H9 (cell line): ENCODE results near the gene RASSF8. TPM values are rescaled to one million over a fixed set of nuclear protein-coding genes. Genes with fewer than 3 reads are reported as not detected.

Experiments
- DNase-seq: peaks from one replicate; pipeline ENCODE4 v3.0.0-alpha.2; 2017
- H2AFZ ChIP-seq: one replicate; pipeline ENCODE4 v1.6.1; 2013; ENCODE audit warnings: mild to moderate bottlenecking, low read length, control low read depth, moderate library complexity
- H2AK5ac ChIP-seq: 2 replicates; pipeline ENCODE4 v1.6.1; 2013; ENCODE audit warnings: low read length, control low read depth, mixed read lengths; ENCODE audit not compliant: insufficient read length
- H2BK120ac ChIP-seq: one replicate; pipeline ENCODE4 v1.6.1; 2013; ENCODE audit warnings: low read depth, mild to moderate bottlenecking, low read length, control low read depth, inconsistent platforms; ENCODE audit not compliant: poor library complexity, severe bottlenecking
- H2BK12ac ChIP-seq: 2 replicates; pipeline ENCODE4 v1.6.1; 2013; ENCODE audit warnings: low read length, control low read depth, mixed read lengths, low read depth; ENCODE audit not compliant: insufficient read length
- H2BK15ac ChIP-seq: 2 replicates; pipeline ENCODE4 v1.6.1; 2013; ENCODE audit warnings: low read depth, low read length, control low read depth
- H2BK20ac ChIP-seq: one replicate; pipeline ENCODE4 v1.6.1; 2013; ENCODE audit warnings: low read depth, mild to moderate bottlenecking, low read length, control low read depth, inconsistent platforms; ENCODE audit not compliant: poor library complexity, severe bottlenecking
- H2BK5ac ChIP-seq: 2 replicates; pipeline ENCODE4 v1.6.1; 2013; ENCODE audit warnings: low read length, control low read depth, mixed read lengths; ENCODE audit not compliant: insufficient read length
- H3K14ac ChIP-seq: 2 replicates; pipeline ENCODE4 v1.6.1; 2013; ENCODE audit warnings: low read length, control low read depth; ENCODE audit not compliant: insufficient read depth
- H3K18ac ChIP-seq: 2 replicates; pipeline ENCODE4 v1.6.1; 2013; ENCODE audit warnings: low read depth, mild to moderate bottlenecking, mixed read lengths, low read length, control low read depth; ENCODE audit not compliant: insufficient read length
- H3K23ac ChIP-seq: 2 replicates; pipeline ENCODE4 v1.6.1; 2013; ENCODE audit warnings: low read length, control low read depth, mixed read lengths, low read depth; ENCODE audit not compliant: insufficient read length
- H3K23me2 ChIP-seq: 2 replicates; pipeline ENCODE4 v1.6.1; 2013; ENCODE audit warnings: low read depth, mild to moderate bottlenecking, mixed read lengths, low read length, control low read depth; ENCODE audit not compliant: insufficient read length, poor library complexity, severe bottlenecking
- H3K27ac ChIP-seq: 2 replicates; pipeline ENCODE4 v1.5.1; 2013; ENCODE audit warnings: low read length, control low read depth, mixed read lengths, low read depth; ENCODE audit not compliant: insufficient read length
- H3K27me3 ChIP-seq: 2 replicates; pipeline ENCODE4 v1.6.1; 2013; ENCODE audit warnings: low read length, control low read depth, inconsistent platforms; ENCODE audit not compliant: insufficient read depth
- H3K4ac ChIP-seq: 2 replicates; pipeline ENCODE4 v1.6.1; 2013; ENCODE audit warnings: low read depth, mild to moderate bottlenecking, control low read depth, inconsistent platforms, low read length, moderate library complexity
- H3K4me1 ChIP-seq: 2 replicates; pipeline ENCODE4 v1.6.1; 2013; ENCODE audit warnings: low read length, control low read depth, inconsistent platforms; ENCODE audit not compliant: insufficient read depth
- H3K4me2 ChIP-seq: 2 replicates; pipeline ENCODE4 v1.6.1; 2013; ENCODE audit warnings: low read length, control low read depth, mixed read lengths; ENCODE audit not compliant: insufficient read length, insufficient read depth
- H3K56ac ChIP-seq: 2 replicates; pipeline ENCODE4 v1.6.1; 2013; ENCODE audit warnings: low read depth, mild to moderate bottlenecking, mixed read lengths, low read length, control low read depth; ENCODE audit not compliant: insufficient read length
- H3K79me1 ChIP-seq: 2 replicates; pipeline ENCODE4 v1.6.1; 2013; ENCODE audit warnings: low read depth, mild to moderate bottlenecking, moderate library complexity, low read length, control low read depth, inconsistent platforms; ENCODE audit not compliant: insufficient read depth, poor library complexity, severe bottlenecking
- H3K79me2 ChIP-seq: 2 replicates; pipeline ENCODE4 v1.6.1; 2013; ENCODE audit warnings: low read length, control low read depth, inconsistent platforms; ENCODE audit not compliant: insufficient read depth
- H3K9ac ChIP-seq: 2 replicates; pipeline ENCODE4 v1.6.1; 2013; ENCODE audit warnings: low read length, control low read depth, mixed read lengths; ENCODE audit not compliant: insufficient read length; ENCODE audit errors: extremely low read depth
- H3K9me3 ChIP-seq: one replicate; pipeline ENCODE4 v1.6.1; 2013; ENCODE audit warnings: low read depth, low read length, inconsistent platforms; ENCODE audit not compliant: control insufficient read depth
- H3T11ph ChIP-seq: one replicate; pipeline ENCODE4 v1.6.1; 2013; ENCODE audit warnings: mild to moderate bottlenecking, low read length, control low read depth, inconsistent platforms
- H4K20me1 ChIP-seq: one replicate; pipeline ENCODE4 v1.6.1; 2013; ENCODE audit not compliant: control insufficient read depth, insufficient read length, insufficient read depth
- H4K5ac ChIP-seq: 2 replicates; pipeline ENCODE4 v1.6.1; 2013; ENCODE audit warnings: low read depth, mild to moderate bottlenecking, mixed read lengths, low read length, control low read depth; ENCODE audit not compliant: insufficient read length
- H4K8ac ChIP-seq: replicated peaks from 2 replicates; pipeline ENCODE4 v1.6.1; 2013; ENCODE audit warnings: low read length, control low read depth, mixed read lengths, low read depth; ENCODE audit not compliant: insufficient read length
- H4K91ac ChIP-seq: 2 replicates; pipeline ENCODE4 v1.6.1; 2013; ENCODE audit warnings: low read depth, mild to moderate bottlenecking, moderate library complexity, mixed read lengths, low read length, control low read depth; ENCODE audit not compliant: insufficient read length
- H3K27ac Mint-ChIP-seq, 3 experiments: 2 replicates in 2 of 3; 3 replicates in 1 of 3; pipeline ENCODE4 v1.8.0; 2020 to 2021; ENCODE audit warnings: mixed read lengths in 3 of 3, mild to moderate bottlenecking in 1 of 3, moderate library complexity in 1 of 3
- H3K27me3 Mint-ChIP-seq: 2 replicates; pipeline ENCODE4 v1.8.0; 2021; ENCODE audit warnings: low read depth, mild to moderate bottlenecking, moderate library complexity, mixed read lengths
- H3K36me3 Mint-ChIP-seq, 3 experiments: 2 replicates in 2 of 3; 3 replicates in 1 of 3; pipeline ENCODE4 v1.8.0; 2020 to 2021; ENCODE audit warnings: low read depth in 3 of 3, mixed read lengths in 3 of 3; ENCODE audit not compliant: insufficient read depth in 1 of 3
- H3K4me1 Mint-ChIP-seq, 2 experiments: 2 replicates each; pipeline ENCODE4 v1.8.0; 2020; ENCODE audit warnings: mixed read lengths in 2 of 2
- H3K4me3 Mint-ChIP-seq, 2 experiments: 2 replicates in 1 of 2; 3 replicates in 1 of 2; pipeline ENCODE4 v1.8.0; 2020 to 2021; ENCODE audit warnings: mild to moderate bottlenecking in 2 of 2, mixed read lengths in 2 of 2, moderate library complexity in 1 of 2
- H3K9me3 Mint-ChIP-seq, 2 experiments: 2 replicates in 1 of 2; 3 replicates in 1 of 2; pipeline ENCODE4 v1.8.0; 2020; ENCODE audit warnings: mild to moderate bottlenecking in 2 of 2, mixed read lengths in 2 of 2, moderate library complexity in 1 of 2
- WGBS: extraction: QIAGEN DNeasy Blood & Tissue Kit; methylation state at CpG from one replicate; pipeline ENCODE4 v1.1.7; 2013; ENCODE audit warnings: missing lambda C conversion rate, low lambda C conversion rate, mixed read lengths; ENCODE audit not compliant: insufficient read length; ENCODE audit errors: extremely low coverage; 5-methylcytosine and 5-hydroxymethylcytosine counted together
- total RNA-seq: library from RNA; stranded (reverse); gene quantifications from 2 replicates; pipeline ENCODE4 v1.2.1, GENCODE V29; 2021
- TF ChIP-seq, protein P1 (sequence below): fragments of 200-600 bp; sonication (generic); conservative IDR thresholded peaks from 3 replicates; pipeline ENCODE4 v1.8.0; 2021; ENCODE audit warnings: antibody characterized with exemption, mild to moderate bottlenecking

RASSF8 gene
- total RNA-seq, 1 experiment from 2014 or later: 38.8 TPM

DNA sequence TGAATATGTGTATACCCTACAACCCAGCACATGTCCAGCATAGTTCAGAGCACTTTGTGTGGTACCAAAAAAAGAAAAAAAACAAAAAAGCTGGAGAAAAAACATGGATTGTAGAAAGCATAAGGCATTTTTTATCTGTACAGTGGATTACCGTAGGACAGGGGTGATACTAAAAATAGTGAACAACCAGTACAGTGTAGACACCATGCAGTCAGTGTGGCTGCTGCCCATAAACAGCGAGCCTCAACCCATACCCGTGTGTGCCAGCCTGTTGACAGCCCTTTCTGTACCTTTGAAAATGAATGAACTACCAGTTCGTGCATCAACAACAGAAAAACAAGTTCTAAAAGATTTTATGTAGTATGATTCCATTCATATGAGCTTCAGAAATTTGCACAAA is 25.1 kb downstream of the RASSF8 start:
- H2AK5ac ChIP-seq: no peak overlapping the region
- H3K4me1 Mint-ChIP-seq: peaks cover 42 to 43% of the 10 kb centered on the region in 2 experiments
- H3K27me3 Mint-ChIP-seq: no peaks in the 10 kb centered on the region
- no peak overlapping the region for H3K4ac ChIP-seq
- H2BK15ac ChIP-seq: no peak overlapping the region
- no peak overlapping the region for H4K8ac ChIP-seq
- DNase-seq: no peak
- H3K4me1 ChIP-seq: peaks cover 7% of the 10 kb centered on the region
- H3K23ac ChIP-seq: no peak overlapping the region
- no peak overlapping the region for H3K4me3 Mint-ChIP-seq
- whole genome bisulfite sequencing: no CpG with 5 or more reads among the region's 4 CpGs
- no peak overlapping the region for H2BK120ac ChIP-seq
- H2BK12ac ChIP-seq: no peak overlapping the region
- H3K27me3 ChIP-seq: no peaks in the 10 kb centered on the region
- H3K23me2 ChIP-seq: no peaks in the 10 kb centered on the region
- no peak overlapping the region for H4K5ac ChIP-seq
- no peak overlapping the region for H3K4me2 ChIP-seq
- H3K9ac ChIP-seq: no peak overlapping the region
- no peak overlapping the region for H4K91ac ChIP-seq
- H3K79me1 ChIP-seq: peaks cover 12% of the 10 kb centered on the region
- no peak overlapping the region for H3K56ac ChIP-seq
- H3K27ac Mint-ChIP-seq: no peak overlapping the region; a peak in 1 of 7 replicates
- H2AFZ ChIP-seq: no peak overlapping the region
- no peak overlapping the region for H2BK5ac ChIP-seq
- H4K20me1 ChIP-seq: no peaks in the 10 kb centered on the region
- H3K14ac ChIP-seq: no peak overlapping the region
- H3K9me3 ChIP-seq: no peaks in the 10 kb centered on the region
- no peak overlapping the region for H3K27ac ChIP-seq
- H3T11ph ChIP-seq: no peak overlapping the region
- TF ChIP-seq, protein P1, sequence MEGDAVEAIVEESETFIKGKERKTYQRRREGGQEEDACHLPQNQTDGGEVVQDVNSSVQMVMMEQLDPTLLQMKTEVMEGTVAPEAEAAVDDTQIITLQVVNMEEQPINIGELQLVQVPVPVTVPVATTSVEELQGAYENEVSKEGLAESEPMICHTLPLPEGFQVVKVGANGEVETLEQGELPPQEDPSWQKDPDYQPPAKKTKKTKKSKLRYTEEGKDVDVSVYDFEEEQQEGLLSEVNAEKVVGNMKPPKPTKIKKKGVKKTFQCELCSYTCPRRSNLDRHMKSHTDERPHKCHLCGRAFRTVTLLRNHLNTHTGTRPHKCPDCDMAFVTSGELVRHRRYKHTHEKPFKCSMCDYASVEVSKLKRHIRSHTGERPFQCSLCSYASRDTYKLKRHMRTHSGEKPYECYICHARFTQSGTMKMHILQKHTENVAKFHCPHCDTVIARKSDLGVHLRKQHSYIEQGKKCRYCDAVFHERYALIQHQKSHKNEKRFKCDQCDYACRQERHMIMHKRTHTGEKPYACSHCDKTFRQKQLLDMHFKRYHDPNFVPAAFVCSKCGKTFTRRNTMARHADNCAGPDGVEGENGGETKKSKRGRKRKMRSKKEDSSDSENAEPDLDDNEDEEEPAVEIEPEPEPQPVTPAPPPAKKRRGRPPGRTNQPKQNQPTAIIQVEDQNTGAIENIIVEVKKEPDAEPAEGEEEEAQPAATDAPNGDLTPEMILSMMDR: no peak
- H2BK20ac ChIP-seq: no peak overlapping the region
- H3K79me2 ChIP-seq: peaks cover 10% of the 10 kb centered on the region; the same call in 1 of the 2 replicates
- H3K36me3 Mint-ChIP-seq: no peaks in the 10 kb centered on the region
- H3K18ac ChIP-seq: no peak overlapping the region
- no peaks in the 10 kb centered on the region for H3K9me3 Mint-ChIP-seq
